IPS-NIHi7 (cell line): ENCODE data around the gene GYPA.
"Not testable (repeated sequence)": the region's sequence is repeated elsewhere in the genome, so short reads cannot be mapped to it uniquely, and the experiment has no call there.

ENCODE experiments used
- DNase-seq: peaks from one replicate; pipeline ENCODE4 v3.0.0; 2012; ENCODE audit warnings: mixed read lengths; ENCODE audit errors: extremely low spot score

GYPA gene

GRCh38 chr4:144140594-144141295 lies at the start of gene GYPA:
Gene GYPA, minus strand, starts transcription at chr4:144140718. Its CDS starts 83 bp downstream, at chr4:144140635.
- not testable (repeated sequence) for DNase-seq

DNA sequence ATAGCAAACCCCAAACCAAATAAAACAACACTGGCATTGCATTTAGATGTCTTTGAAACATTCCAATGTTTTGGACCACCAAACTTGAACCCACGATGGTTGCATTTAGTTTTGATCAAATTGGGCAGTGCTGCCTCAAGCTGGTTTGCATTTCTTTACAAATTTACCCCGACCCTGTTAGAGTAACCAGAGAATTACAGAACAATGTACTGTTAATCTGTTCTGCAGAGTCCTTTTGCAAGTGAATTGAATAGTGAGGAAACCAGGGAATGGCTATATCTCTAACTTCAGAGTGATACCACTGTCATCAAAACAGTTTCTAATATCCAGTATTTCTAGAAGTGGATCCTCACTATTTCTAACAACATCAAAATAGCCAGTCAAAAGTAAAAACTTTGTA lies 49.5 kb upstream of the GYPA start:
- no peak for DNase-seq

- DNase-seq = no peak
Observed at GRCh38 chr4:144189121-144189520, 48.6 kb upstream of the GYPA start.

- no peak for DNase-seq
Observed at GRCh38 chr4:144185086-144185485, 44.6 kb upstream of the GYPA start.

DNA sequence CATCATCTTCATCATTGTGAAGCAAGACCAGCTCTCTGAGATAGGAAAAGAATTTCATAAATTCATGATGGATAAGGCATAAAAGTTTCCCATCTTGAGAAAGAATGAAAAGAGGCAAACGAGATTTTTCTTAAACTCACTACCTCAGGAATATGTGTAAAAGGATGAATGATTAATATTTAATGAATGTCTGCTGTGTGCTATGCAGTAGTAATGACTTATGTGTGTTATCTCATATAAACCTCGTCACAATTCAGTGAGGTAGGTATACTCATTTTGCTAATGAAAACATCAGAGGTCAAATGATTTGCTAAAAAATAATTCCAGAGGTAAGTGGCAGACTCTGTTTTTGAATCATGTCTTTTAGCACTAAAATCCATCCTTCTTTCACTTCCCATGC lies 42.6 kb upstream of the GYPA start:
- no peak for DNase-seq

DNA sequence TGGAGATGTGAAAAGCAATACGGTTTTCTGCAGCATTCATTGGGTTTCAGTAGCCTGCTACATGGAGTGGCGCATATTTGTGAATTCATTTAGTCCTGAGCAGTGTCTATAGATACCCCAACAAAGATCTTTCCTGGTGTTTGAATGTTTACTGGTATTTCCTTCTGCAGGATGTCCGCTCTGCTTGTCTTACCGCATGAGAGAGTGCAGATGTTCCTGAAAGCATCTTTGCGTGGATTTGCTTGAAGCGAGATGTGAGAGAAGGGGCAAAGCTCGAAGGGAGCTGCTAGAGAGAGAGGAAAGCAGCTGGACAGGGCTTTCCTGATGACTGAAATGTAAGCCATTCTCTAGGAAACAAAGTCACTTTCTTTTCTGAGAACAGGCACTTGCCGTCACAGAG lies 40.9 kb upstream of the GYPA start:
- DNase-seq = no peak

GRCh38 chr4:144179152-144179739 lies 38.7 kb upstream of the GYPA start:
- no peak for DNase-seq

GRCh38 chr4:144178414-144178813 lies 37.9 kb upstream of the GYPA start:
- DNase-seq = no peak

DNA sequence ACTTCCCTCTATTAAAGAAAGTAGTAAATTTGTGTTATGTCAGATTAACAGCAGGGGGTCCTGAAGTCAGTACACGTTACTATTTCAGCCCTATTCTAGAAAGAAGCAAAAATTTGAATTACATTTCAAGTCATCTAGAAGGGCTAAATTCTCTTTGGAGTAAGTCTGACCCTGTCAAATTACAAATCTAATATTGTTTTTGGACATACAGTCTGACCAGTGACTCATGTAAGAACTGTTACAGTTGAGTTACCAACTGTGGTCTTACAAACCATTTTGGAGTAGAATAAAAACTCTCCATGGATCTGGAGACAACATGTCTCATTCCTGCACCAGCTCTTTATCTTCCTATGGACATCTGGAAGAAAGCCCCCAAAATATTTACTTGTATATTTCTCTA lies 36.0 kb upstream of the GYPA start:
- DNase-seq = no peak

DNA sequence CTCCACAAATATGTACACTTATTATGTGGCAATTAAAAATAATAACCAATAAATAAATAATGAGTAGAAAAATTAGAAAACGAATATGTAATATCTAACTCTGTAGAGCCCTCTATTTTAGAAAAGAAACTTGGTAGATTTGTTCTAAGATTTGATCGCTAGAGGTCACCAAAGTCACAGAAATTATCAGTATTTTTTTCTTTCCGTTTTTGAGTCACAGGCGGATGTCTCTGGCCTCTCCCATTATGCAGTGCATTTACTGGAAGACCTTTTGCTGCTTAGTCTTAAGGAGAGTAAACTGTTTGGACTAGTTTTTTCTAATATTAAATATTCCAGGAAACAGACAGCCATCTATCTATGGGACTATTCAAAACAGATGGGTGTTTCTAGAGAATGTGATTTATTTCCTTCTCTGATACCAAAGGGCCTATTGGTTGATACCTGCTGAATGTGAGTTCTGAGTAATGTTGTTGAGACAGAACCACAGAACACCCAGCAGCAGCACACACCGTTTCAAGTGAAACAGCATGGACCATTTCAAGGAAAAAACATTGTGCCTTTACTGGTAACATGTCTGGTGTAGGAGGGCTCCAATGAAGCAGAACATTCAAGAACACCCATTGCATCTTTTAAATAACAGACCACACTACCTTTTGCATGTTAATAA lies 34.0 kb upstream of the GYPA start:
- peak; percentile 46 for DNase-seq

GRCh38 chr4:144171697-144172096 lies 31.2 kb upstream of the GYPA start:
- no peak for DNase-seq

DNA sequence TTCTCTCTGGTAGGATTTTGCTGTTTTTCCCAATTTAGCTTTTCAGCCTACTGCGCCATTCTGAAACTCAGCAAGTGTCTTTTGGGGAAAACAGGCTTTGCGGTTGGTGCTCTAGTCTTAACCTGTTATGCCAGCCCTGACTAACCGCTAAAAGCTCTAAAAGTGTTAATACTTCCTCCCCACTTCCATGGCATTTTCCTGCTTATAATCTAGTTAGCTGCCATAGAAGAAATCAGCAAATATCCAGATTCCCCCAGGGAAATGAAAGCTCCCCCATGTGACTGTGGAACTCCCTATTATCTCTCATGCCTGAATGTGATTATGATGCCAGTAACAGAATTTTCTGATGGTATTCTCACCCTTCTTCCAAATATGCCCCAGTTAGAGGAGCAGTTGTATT lies 28.7 kb upstream of the GYPA start:
- no peak for DNase-seq

DNA sequence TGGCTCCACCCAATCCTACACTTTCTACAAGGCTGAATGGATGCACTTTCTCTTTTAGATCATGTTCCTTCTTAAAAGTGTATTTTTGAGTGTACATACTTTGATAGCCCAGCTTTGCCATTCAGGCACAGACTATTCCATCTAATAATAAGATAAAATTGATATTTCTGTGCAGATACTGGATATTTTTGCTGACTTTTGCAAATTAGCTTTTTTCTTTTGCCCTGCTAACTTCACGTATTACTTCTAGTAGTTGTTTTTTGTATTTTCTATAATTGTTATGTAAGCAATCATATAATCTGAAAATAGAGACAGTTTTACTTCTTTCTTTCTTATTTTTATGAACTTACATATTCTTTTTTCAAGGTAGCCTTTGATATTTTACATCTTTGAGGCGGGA lies 13.5 kb upstream of the GYPA start:
- DNase-seq = no peak

DNA sequence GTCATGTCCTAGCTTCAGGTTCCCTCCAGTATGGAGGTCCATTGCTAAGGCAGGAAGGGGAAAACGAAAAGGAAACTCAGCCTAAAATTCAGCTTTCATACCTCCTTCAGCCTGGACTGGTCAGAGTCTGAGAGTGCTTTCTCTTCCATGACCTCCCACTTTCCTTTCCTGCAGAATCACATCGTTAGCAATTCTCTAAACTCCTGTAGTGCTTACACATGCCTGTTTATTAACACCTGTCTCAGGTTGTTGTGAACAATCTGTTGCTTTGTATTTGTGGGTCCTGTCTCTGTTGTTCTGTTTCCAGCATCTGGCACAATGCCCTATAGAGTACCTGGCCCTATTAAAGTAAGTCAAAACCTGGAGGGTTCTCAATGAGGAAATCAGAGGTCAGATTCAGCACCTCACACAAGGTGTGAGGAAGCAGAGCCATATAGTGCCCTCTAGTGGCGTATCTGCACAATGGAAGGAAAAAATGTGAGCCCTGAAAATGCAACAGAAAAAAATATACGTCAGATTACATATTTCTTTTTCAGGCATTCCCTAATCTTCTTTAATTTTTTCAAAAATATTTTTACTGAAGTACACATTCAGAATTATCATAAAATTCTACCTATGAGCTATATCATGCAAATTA lies 2.3 kb upstream of the GYPA start:
- DNase-seq = peak; percentile 19

- DNase-seq = no peak
Observed at GRCh38 chr4:144141493-144141892, 975 bp upstream of the GYPA start.

DNA sequence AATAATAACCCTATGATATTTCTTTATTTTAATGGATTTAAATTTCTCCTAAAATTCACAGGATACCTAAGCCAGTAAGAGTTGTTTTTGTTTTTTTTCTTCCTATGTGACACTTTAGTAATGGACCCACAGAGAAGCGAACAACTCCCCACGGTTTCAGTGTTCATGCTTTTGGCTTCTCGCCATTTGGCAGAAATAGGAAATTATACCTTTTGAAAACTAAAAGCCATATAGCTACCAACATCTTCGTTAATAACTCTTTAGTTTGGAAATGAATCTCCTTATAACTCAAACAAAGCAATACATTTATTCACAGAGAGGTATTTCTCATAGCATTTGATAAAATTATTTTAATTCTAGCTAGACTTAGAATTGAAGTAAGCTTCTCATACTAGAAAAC lies 527 bp downstream of the GYPA start:
- not testable (repeated sequence) for DNase-seq

DNA sequence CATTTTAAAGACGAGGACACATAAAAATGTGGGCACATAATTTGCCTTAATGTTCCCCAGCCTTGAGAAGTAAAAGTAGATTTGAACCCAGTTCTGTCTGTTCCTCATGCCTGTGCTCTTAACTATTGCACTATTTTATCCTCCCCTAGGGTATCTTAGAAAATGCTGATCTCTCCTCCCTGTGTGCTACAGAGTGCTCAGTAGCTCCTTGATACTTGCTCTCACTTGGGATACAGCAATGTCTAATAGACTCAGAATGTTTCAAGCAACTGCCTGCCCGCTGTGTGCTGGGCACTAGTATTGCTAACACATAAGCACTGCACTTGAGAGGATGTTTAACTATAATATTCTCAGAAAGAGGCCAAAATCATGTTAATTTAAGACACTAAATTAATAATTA lies 971 bp downstream of the GYPA start:
- DNase-seq = not testable (repeated sequence)

GRCh38 chr4:144138239-144138638 lies 2.3 kb downstream of the GYPA start:
- not testable (repeated sequence) for DNase-seq

GRCh38 chr4:144137137-144137931 lies 3.2 kb downstream of the GYPA start:
- not testable (repeated sequence) for DNase-seq

GRCh38 chr4:144136189-144136588 lies 4.3 kb downstream of the GYPA start:
- DNase-seq = not testable (repeated sequence)

DNA sequence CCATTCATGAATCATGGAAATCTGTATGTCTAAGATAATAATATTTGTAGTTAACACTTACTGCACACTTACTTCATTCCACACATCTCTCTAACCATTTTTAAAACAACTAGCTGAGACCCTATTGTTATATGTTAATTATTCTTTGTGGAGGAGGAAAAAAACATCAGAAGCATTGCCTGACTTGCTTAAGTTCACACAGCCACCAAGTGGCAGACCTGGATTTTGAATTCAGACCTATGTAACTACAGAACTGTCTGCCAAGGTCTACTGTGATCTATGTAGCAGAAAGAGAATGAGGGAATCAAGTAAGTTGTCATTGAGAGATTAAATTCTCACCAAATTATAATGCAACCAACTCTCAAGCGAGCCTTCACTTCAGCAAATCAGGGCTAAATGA lies 10.4 kb downstream of the GYPA start:
- DNase-seq = not testable (repeated sequence)
